ENCODE data around the gene EP400.

The EP400 gene

DNA sequence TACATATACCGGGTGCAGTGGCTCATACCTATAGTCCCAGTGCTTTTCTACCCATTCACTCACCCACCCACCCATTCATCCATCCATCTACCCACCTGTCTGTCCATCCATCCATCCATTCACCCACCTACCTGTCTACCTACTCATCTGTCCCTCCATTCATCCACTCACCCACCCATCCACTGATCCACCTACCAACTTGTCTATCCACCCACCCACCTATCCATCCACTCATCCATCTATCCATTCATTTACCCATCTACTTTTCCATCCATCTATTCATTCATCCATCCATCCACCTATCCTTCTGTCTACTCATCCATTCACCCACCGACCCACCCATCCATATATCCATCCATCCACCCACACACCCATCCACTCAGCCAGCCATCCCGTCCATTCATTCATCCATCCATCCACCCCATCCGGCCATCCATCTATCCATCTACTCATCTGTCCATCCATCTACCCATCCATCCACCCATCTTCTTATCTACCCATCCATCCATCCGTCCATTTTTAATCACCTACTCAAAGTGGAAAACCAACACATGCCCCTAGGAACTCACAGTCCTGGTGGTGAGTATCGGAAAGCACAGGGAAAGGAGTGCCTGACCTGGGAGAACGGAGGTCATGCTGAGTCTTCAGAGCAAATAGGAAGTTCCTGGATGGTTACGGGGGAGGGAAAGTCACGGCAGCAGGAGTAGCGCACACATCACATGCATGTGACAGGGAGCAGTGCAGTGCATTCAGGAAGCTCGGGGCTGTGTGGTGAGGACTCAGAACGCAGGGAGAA, 174.4 kb downstream of the EP400 start:
- DNase-seq (ENCODE audit: low read depth in 2 of 2) = no peak

GRCh38 chr12:132124766-132125425, 175.2 kb downstream of the EP400 start:
- DNase-seq (ENCODE audit: low read depth in 2 of 2) = no peak

GRCh38 chr12:132125736-132126135, 176.0 kb downstream of the EP400 start:
- DNase-seq (ENCODE audit: low read depth in 2 of 2) = no peak

- no peak for DNase-seq (ENCODE audit: low read depth in 2 of 2)
Measured at GRCh38 chr12:132127041-132127440, 177.3 kb downstream of the EP400 start.

DNA sequence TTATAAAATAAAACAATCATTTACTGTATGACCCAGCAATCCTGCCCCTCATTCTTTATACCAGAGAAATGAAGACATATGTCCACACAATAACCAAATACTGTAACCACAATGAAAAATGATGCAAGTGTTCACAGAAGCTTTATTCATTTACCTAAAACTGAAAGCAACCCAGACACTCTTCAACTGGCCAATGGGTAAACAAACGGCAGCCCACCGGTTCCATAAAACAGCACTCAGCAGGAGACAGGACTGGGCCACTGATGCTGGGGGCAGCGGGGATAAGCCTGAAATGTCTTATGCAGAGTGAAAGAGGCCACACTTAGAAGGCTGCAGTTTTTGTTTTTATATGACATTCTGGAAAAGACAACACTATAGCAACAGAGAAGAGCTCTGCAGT, 179.3 kb downstream of the EP400 start:
- no peak for DNase-seq (ENCODE audit: low read depth in 2 of 2)

- no peak for DNase-seq (ENCODE audit: low read depth in 2 of 2)
Measured at GRCh38 chr12:132130690-132131089, 180.9 kb downstream of the EP400 start.

Measured in stimulated activated CD4-positive, alpha-beta T cell treated with anti-CD3 and anti-CD28 coated beads, Interleukin-1b, Interleukin-23, amount 100 ng/mL, for 1 hour (primary cell).